A549 (cell line): ENCODE results near the gene ACSL3. TPM values are rescaled to one million over a fixed set of nuclear protein-coding genes. Genes with fewer than 3 reads are reported as not detected.

ENCODE experiments used
- ATAC-seq, 2 experiments: fragments of 200-7000 bp in 1 of 2; fragments of >200 bp in 1 of 2; cut with Nextera tagmentation in 1 of 2; cut with Tn5 transposase in 1 of 2; 3 replicates each; pipeline versions ENCODE4 v1.8.0 to v1.9.1; 2018 to 2020; ENCODE audit warnings: mild to moderate bottlenecking in 1 of 2, moderate library complexity in 1 of 2
- CTCF ChIA-PET: fragments of 300-600 bp; sonication (Branson Sonifier 250); formaldehyde crosslinking; extraction: SDS; loops from one replicate; lab custom pipeline; 2021; ENCODE audit warnings: antibody characterized with exemption, inconsistent platforms; lab: Yijun Ruan, JAX
- POLR2A ChIA-PET: fragments of 350-600 bp; formaldehyde crosslinking; extraction: SDS; loops from one replicate; lab custom pipeline; 2021; ENCODE audit warnings: antibody characterized with exemption, inconsistent platforms; lab: Yijun Ruan, JAX
- DNase-seq, 2 experiments: peaks; one replicate each; pipeline versions ENCODE4 v3.0.0 to v3.0.0-alpha.2; 2011 to 2016; ENCODE audit warnings: low read depth in 1 of 2, low spot score in 1 of 2
- FAIRE-seq: peaks from 2 replicates; lab custom pipeline; 2011; peaks lifted over from hg19 to GRCh38; lab: Jason Lieb, UNC
- H3K27ac ChIP-seq, 2 experiments: fragments of >200 bp; sonication (Bioruptor Twin); formaldehyde crosslinking; 3 replicates each; pipeline ENCODE4 v1.5.1; 2016 to 2017
- H3K4me1 ChIP-seq: fragments of >200 bp; sonication (Bioruptor Twin); formaldehyde crosslinking; 3 replicates; pipeline ENCODE4 v1.6.1; 2016
- H3K4me2 ChIP-seq: fragments of >200 bp; sonication (Bioruptor Twin); formaldehyde crosslinking; 3 replicates; pipeline ENCODE4 v1.6.1; 2016
- H3K4me3 ChIP-seq: fragments of >200 bp; sonication (Bioruptor Twin); formaldehyde crosslinking; 3 replicates; pipeline ENCODE4 v1.5.1; 2016
- H3K9me3 ChIP-seq: fragments of >200 bp; sonication (Bioruptor Twin); formaldehyde crosslinking; 3 replicates; pipeline ENCODE4 v1.6.1; 2016
- BHLHE40 ChIP-seq: IDR thresholded peaks from 2 replicates; pipeline ENCODE4 v1.6.1; 2012; ENCODE audit warnings: low read depth, low read length, inconsistent platforms
- CBX2 ChIP-seq: fragments of 200-600 bp; sonication (generic); IDR thresholded peaks from 2 replicates; pipeline ENCODE4 v1.6.1; 2016; ENCODE audit warnings: low read depth, mild to moderate bottlenecking, borderline replicate concordance
- CEBPB ChIP-seq, 2 experiments: fragments of >200 bp in 1 of 2; sonication (Bioruptor Twin) in 1 of 2; formaldehyde crosslinking in 1 of 2; IDR thresholded peaks; 2 replicates each; pipeline ENCODE4 v1.6.1; 2012 to 2016
- FOSB ChIP-seq: fragments of 250-450 bp; sonication (Bioruptor Pico); IDR thresholded peaks from 2 replicates; pipeline ENCODE4 v1.5.0; 2020; ENCODE audit warnings: mild to moderate bottlenecking, moderate library complexity
- HES2 ChIP-seq: fragments of >200 bp; sonication (Bioruptor Twin); formaldehyde crosslinking; IDR thresholded peaks from 2 replicates; pipeline ENCODE4 v1.6.1; 2016
- HMGXB4 ChIP-seq: fragments of 250-450 bp; sonication (Bioruptor Pico); IDR thresholded peaks from 2 replicates; pipeline ENCODE4 v1.5.0; 2021; ENCODE audit warnings: mild to moderate bottlenecking, moderate library complexity, borderline replicate concordance
- HOXB5 ChIP-seq: fragments of 250-450 bp; sonication (Bioruptor Pico); IDR thresholded peaks from 2 replicates; pipeline ENCODE4 v1.5.0; 2020; ENCODE audit warnings: mild to moderate bottlenecking, moderate library complexity
- JUN ChIP-seq, 2 experiments: fragments of >200 bp; sonication (Bioruptor Twin); formaldehyde crosslinking; IDR thresholded peaks; 2 replicates in 1 of 2; 3 replicates in 1 of 2; pipeline ENCODE4 v1.6.1; 2016 to 2017
- KDM1A ChIP-seq: fragments of 200-600 bp; sonication (generic); IDR thresholded peaks from 2 replicates; pipeline ENCODE4 v1.6.1; 2016; ENCODE audit warnings: low read depth, mild to moderate bottlenecking
- NR3C1 ChIP-seq: fragments of >200 bp; sonication (Bioruptor Twin); formaldehyde crosslinking; IDR thresholded peaks from 3 replicates; pipeline ENCODE4 v1.6.1; 2017
- PBX3 ChIP-seq: IDR thresholded peaks from 2 replicates; pipeline ENCODE4 v1.6.1; 2012
- RCOR1 ChIP-seq: fragments of 150-350 bp; IDR thresholded peaks from 2 replicates; pipeline ENCODE4 v1.6.1; 2014; ENCODE audit warnings: antibody characterized with exemption, low read length, low read depth
- TFCP2L1 ChIP-seq: fragments of 250-450 bp; sonication (Bioruptor Pico); IDR thresholded peaks from 2 replicates; pipeline ENCODE4 v1.5.0; 2021; ENCODE audit warnings: mild to moderate bottlenecking
- USF2 ChIP-seq: fragments of 450-650 bp; IDR thresholded peaks from 2 replicates; pipeline ENCODE4 v1.6.1; 2014; ENCODE audit warnings: antibody characterized with exemption
- ZC3H11A ChIP-seq: fragments of 450-650 bp; IDR thresholded peaks from 2 replicates; pipeline ENCODE4 v1.6.1; 2014; ENCODE audit warnings: antibody characterized with exemption, mild to moderate bottlenecking
- ZNF302 ChIP-seq: fragments of 250-450 bp; sonication (Bioruptor Pico); IDR thresholded peaks from 2 replicates; pipeline ENCODE4 v1.9.0; 2021; ENCODE audit warnings: inconsistent platforms, mild to moderate bottlenecking, moderate library complexity
- WGBS: methylation state at CpG from one replicate; pipeline ENCODE4 v1.1.6; 2017; ENCODE audit errors: missing lambda C conversion rate; 5-methylcytosine and 5-hydroxymethylcytosine counted together
- polyA plus RNA-seq, 4 experiments: library from polyadenylated mRNA; depleted of rRNA in 3 of 4; stranded (reverse); fragments of >200 nt; fragmentation: RNase III in 1 of 4; extraction: RNeasy Plus Mini Kit Qiagen cat#74134 plus additional on column Dnase treatment in 1 of 4; gene quantifications; 2 replicates in 3 of 4; 3 replicates in 1 of 4; pipeline ENCODE4 v1.2.3, GENCODE V29; 2011 to 2017

ACSL3 gene
- polyA plus RNA-seq, 2 of the 4 experiments (the other 2 are of a cell fraction): 142 to 160 TPM

GRCh38 chr2:222848862-222849261, 12.0 kb upstream of the ACSL3 start (continued):
- TF ChIP-seq USF2: no peak

- CTCF ChIA-PET: no interaction called here
- DNase-seq: no peak
- Histone ChIP-seq H3K27ac (no peak overlapping the region), H3K4me3 (no peak overlapping the region), H3K4me1 (0 out of 3 replicates have a peak, but pooled peaks cover 8% of the 10 kb centered on the region), H3K4me2 (no peak overlapping the region), H3K9me3 (no peaks in the 10 kb centered on the region)
- POLR2A ChIA-PET: no interaction called here
- ATAC-seq: no peak
- no peak for FAIRE-seq
- TF ChIP-seq RCOR1 (no peak), JUN (IDR thresholded peaks at IDR 0.05) (no peak), ZNF302 (CRISPR knock-in tag) (no peak), CBX2 (no peak), KDM1A (no peak), TFCP2L1 (CRISPR knock-in tag) (no peak), NR3C1 (no peak), CEBPB (IDR thresholded peaks at IDR 0.05) (peak; percentile 64 to 77; a peak in 3 of 4 replicates), BHLHE40 (no peak)
- 90% methylated on average over 3 of the region's 3 CpGs for WGBS
These were observed 8.7 kb upstream of the ACSL3 start for GRCh38 chr2:222851956-222852617.

GRCh38 chr2:222854773-222855700, 5.8 kb upstream of the ACSL3 start:
- POLR2A ChIA-PET: no interaction called here
- ATAC-seq (no peak), FAIRE-seq (no peak), DNase-seq (no peak)
- 88% methylated on average over 11 of the region's 11 CpGs for WGBS
- Histone ChIP-seq H3K27ac (no peak overlapping the region), H3K9me3 (no peaks in the 10 kb centered on the region), H3K4me3 (no peak overlapping the region), H3K4me1 (peaks cover 9% of the 10 kb centered on the region), H3K4me2 (no peak overlapping the region)
- CTCF ChIA-PET: interaction anchor here (0.6 to 2.9 kb wide), 5 partner anchors 8 to 147 kb away, joined by 3 to 7 read pairs (median 4); no protein-coding TSS in a partner anchor
- TF ChIP-seq HMGXB4 (CRISPR knock-in tag) (no peak), FOSB (no peak), ZC3H11A (peak; percentile 58), HES2 (no peak), JUN (IDR thresholded peaks at IDR 0.05) (no peak), PBX3 (no peak), HOXB5 (CRISPR knock-in tag) (no peak)
